Glutamatergic neuron (in vitro differentiated cells): ENCODE results near the gene DDX23. TPM values are rescaled to one million over a fixed set of nuclear protein-coding genes. Genes with fewer than 3 reads are reported as not detected.

ENCODE experiments used
- DNase-seq: peaks from one replicate; pipeline ENCODE4 v3.0.0; 2022
- H3K27ac Mint-ChIP-seq: one replicate; pipeline ENCODE4 v1.8.0; 2020; ENCODE audit warnings: mild to moderate bottlenecking, mixed read lengths, inconsistent platforms; ENCODE audit not compliant: unreplicated experiment
- H3K27me3 Mint-ChIP-seq: one replicate; pipeline ENCODE4 v1.8.0; 2020; ENCODE audit warnings: mild to moderate bottlenecking, moderate library complexity, mixed read lengths, inconsistent platforms; ENCODE audit not compliant: unreplicated experiment
- H3K36me3 Mint-ChIP-seq: one replicate; pipeline ENCODE4 v1.8.0; 2020; ENCODE audit warnings: mild to moderate bottlenecking, mixed read lengths, inconsistent platforms; ENCODE audit not compliant: unreplicated experiment
- H3K4me1 Mint-ChIP-seq: one replicate; pipeline ENCODE4 v1.8.0; 2020; ENCODE audit warnings: mild to moderate bottlenecking, low read depth, mixed read lengths, inconsistent platforms; ENCODE audit not compliant: unreplicated experiment
- H3K4me3 Mint-ChIP-seq: one replicate; pipeline ENCODE4 v1.8.0; 2020; ENCODE audit warnings: mild to moderate bottlenecking, mixed read lengths, inconsistent platforms; ENCODE audit not compliant: unreplicated experiment
- H3K9me3 Mint-ChIP-seq: one replicate; pipeline ENCODE4 v1.8.0; 2020; ENCODE audit warnings: mild to moderate bottlenecking, moderate library complexity, mixed read lengths, inconsistent platforms; ENCODE audit not compliant: unreplicated experiment
- total RNA-seq: library from RNA; stranded (reverse); fragmentation: NEBNext Ultra II Directional; extraction: Animal tissue kit (Norgen Biotek cat#: 25700); gene quantifications from one replicate; pipeline ENCODE4 v1.2.1, GENCODE V29; 2021; ENCODE audit not compliant: unreplicated experiment
- TF ChIP-seq, protein P1 (sequence below): fragments of 200-600 bp; sonication (generic); IDR thresholded peaks from one replicate; pipeline ENCODE4 v1.5.0; 2021; ENCODE audit not compliant: partially characterized antibody, unreplicated experiment

The DDX23 gene
- total RNA-seq, 1 donor from 2014 or later: 65.7 TPM

DNA sequence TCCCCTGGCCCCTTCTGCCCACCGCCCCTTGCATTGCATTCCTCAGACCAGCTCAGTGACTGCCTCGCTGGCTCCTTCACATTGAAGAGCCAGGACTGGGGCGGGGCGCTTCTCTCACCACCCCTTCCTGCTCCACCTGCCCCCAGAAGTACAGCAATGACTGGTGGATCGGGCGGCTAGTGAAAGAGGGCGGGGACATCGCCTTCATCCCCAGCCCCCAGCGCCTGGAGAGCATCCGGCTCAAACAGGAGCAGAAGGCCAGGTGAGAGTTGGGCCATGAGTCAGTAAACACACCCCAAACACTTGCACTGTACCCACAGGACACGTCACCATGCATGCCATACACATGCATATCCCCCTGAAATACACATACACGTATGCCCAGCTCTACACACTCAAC is 27.9 kb downstream of the DDX23 start:
- no peak overlapping the region for H3K27ac Mint-ChIP-seq
- TF ChIP-seq, protein P1, sequence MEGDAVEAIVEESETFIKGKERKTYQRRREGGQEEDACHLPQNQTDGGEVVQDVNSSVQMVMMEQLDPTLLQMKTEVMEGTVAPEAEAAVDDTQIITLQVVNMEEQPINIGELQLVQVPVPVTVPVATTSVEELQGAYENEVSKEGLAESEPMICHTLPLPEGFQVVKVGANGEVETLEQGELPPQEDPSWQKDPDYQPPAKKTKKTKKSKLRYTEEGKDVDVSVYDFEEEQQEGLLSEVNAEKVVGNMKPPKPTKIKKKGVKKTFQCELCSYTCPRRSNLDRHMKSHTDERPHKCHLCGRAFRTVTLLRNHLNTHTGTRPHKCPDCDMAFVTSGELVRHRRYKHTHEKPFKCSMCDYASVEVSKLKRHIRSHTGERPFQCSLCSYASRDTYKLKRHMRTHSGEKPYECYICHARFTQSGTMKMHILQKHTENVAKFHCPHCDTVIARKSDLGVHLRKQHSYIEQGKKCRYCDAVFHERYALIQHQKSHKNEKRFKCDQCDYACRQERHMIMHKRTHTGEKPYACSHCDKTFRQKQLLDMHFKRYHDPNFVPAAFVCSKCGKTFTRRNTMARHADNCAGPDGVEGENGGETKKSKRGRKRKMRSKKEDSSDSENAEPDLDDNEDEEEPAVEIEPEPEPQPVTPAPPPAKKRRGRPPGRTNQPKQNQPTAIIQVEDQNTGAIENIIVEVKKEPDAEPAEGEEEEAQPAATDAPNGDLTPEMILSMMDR: no peak
- H3K36me3 Mint-ChIP-seq: peaks cover 4% of the 10 kb centered on the region
- H3K27me3 Mint-ChIP-seq: peaks cover 14% of the 10 kb centered on the region
- H3K9me3 Mint-ChIP-seq: peaks cover 3% of the 10 kb centered on the region
- H3K4me3 Mint-ChIP-seq: no peak overlapping the region
- H3K4me1 Mint-ChIP-seq: peaks cover 8% of the 10 kb centered on the region
- DNase-seq: no peak

GRCh38 chr12:48823281-48823680 is 28.7 kb downstream of the DDX23 start:
- peaks cover 8% of the 10 kb centered on the region for H3K4me1 Mint-ChIP-seq
- peaks cover 4% of the 10 kb centered on the region for H3K36me3 Mint-ChIP-seq
- H3K4me3 Mint-ChIP-seq: no peak overlapping the region
- no peak overlapping the region for H3K27ac Mint-ChIP-seq
- peaks cover 16% of the 10 kb centered on the region for H3K27me3 Mint-ChIP-seq
- peaks cover 4% of the 10 kb centered on the region for H3K9me3 Mint-ChIP-seq
- TF ChIP-seq, protein P1: no peak
- no peak for DNase-seq

GRCh38 chr12:48822711-48823110 is 29.3 kb downstream of the DDX23 start:
- H3K9me3 Mint-ChIP-seq: peaks cover 4% of the 10 kb centered on the region
- peak overlapping the region; percentile 7 for H3K4me3 Mint-ChIP-seq
- peaks cover 4% of the 10 kb centered on the region for H3K36me3 Mint-ChIP-seq
- DNase-seq: no peak
- H3K4me1 Mint-ChIP-seq: peaks cover 8% of the 10 kb centered on the region
- TF ChIP-seq, protein P1: no peak
- no peak overlapping the region for H3K27ac Mint-ChIP-seq
- H3K27me3 Mint-ChIP-seq: peaks cover 16% of the 10 kb centered on the region

DNA sequence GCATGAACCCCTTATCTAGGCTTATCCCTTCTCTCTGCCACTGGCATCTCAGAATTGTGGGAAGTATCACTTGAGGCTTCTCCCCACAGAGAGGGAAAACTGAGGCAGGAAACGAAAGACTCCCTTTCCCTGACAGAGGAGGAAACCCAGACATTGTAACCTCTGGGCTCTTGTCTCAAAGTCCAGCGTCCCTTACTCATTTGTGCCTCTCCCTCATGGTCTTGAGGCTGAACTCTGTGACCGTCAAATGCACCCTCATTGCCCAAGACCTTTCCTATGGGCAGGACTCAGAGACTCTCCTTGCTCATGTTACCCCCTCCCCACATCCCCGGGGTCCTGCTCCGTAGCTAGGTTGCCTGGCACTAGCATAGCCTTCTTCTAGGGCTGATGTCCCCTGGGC is 29.8 kb downstream of the DDX23 start:
- TF ChIP-seq, protein P1: no peak
- Mint-ChIP-seq H3K27me3 (peaks cover 16% of the 10 kb centered on the region), H3K9me3 (peaks cover 5% of the 10 kb centered on the region), H3K27ac (no peak overlapping the region), H3K4me1 (peaks cover 11% of the 10 kb centered on the region), H3K4me3 (peak overlapping the region; percentile 7), H3K36me3 (peaks cover 7% of the 10 kb centered on the region)
- DNase-seq: no peak

GRCh38 chr12:48819986-48820725 is 31.8 kb downstream of the DDX23 start:
- no peak for DNase-seq
- Mint-ChIP-seq H3K27ac (no peak overlapping the region), H3K4me3 (peak overlapping the region; percentile 93), H3K36me3 (peaks cover 4% of the 10 kb centered on the region), H3K4me1 (peaks cover 20% of the 10 kb centered on the region), H3K9me3 (peaks cover 11% of the 10 kb centered on the region), H3K27me3 (peaks cover 20% of the 10 kb centered on the region)
- TF ChIP-seq, protein P1: no peak
